ENCODE results near the gene ACOX1. TPM values are rescaled to one million over a fixed set of nuclear protein-coding genes. Genes with fewer than 3 reads are reported as not detected.

Gene ACOX1
- total RNA-seq, 1 donor from 2014 or later: 36.1 TPM

DNA sequence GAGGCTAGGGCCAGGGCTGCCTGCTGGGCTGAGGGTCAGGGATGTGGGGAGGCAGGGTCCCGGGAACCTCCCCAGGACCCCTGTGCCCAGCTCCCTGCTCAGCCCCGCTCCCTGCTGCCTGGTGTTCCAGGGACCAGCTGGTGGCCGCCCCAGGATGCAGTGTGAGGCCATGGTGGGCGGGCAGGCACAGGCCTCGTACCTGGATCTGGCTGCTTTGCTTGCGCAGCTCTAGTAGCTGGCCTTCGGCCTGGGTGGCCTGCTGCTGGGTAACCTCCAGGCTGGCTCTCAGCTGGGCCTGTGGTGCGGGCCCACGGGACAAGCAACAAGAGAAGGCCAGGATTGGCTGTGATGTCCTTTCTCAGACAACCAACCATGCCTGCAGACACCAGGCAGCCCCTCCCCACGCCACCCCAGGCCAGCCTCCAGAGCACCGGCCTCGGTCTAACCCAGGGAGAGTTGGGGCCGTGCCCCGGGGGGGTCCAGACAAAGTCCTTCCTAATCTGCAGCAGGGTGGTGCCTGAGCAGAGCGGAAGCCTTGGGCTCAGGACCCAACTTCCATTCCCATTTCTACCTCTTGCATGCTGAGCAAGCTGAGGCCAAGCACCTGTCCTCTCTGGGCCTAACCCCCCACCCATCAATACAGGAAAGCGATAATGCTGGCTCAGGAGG lies 86.3 kb downstream of the ACOX1 start:
- TF ChIP-seq, protein P1, sequence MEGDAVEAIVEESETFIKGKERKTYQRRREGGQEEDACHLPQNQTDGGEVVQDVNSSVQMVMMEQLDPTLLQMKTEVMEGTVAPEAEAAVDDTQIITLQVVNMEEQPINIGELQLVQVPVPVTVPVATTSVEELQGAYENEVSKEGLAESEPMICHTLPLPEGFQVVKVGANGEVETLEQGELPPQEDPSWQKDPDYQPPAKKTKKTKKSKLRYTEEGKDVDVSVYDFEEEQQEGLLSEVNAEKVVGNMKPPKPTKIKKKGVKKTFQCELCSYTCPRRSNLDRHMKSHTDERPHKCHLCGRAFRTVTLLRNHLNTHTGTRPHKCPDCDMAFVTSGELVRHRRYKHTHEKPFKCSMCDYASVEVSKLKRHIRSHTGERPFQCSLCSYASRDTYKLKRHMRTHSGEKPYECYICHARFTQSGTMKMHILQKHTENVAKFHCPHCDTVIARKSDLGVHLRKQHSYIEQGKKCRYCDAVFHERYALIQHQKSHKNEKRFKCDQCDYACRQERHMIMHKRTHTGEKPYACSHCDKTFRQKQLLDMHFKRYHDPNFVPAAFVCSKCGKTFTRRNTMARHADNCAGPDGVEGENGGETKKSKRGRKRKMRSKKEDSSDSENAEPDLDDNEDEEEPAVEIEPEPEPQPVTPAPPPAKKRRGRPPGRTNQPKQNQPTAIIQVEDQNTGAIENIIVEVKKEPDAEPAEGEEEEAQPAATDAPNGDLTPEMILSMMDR (IDR thresholded peaks at IDR 0.05; ENCODE audit: unreplicated experiment): no peak
- Mint-ChIP-seq H3K9me3 (ENCODE audit: unreplicated experiment) (no peaks in the 10 kb centered on the region), H3K27ac (ENCODE audit: unreplicated experiment) (no peak overlapping the region), H3K36me3 (ENCODE audit: low read depth, unreplicated experiment) (peaks cover 12% of the 10 kb centered on the region), H3K4me1 (ENCODE audit: unreplicated experiment) (peaks cover 21% of the 10 kb centered on the region), H3K4me3 (ENCODE audit: unreplicated experiment) (no peak overlapping the region), H3K27me3 (ENCODE audit: unreplicated experiment) (peaks cover 15% of the 10 kb centered on the region)
- no peak for DNase-seq (ENCODE audit: low spot score)

DNA sequence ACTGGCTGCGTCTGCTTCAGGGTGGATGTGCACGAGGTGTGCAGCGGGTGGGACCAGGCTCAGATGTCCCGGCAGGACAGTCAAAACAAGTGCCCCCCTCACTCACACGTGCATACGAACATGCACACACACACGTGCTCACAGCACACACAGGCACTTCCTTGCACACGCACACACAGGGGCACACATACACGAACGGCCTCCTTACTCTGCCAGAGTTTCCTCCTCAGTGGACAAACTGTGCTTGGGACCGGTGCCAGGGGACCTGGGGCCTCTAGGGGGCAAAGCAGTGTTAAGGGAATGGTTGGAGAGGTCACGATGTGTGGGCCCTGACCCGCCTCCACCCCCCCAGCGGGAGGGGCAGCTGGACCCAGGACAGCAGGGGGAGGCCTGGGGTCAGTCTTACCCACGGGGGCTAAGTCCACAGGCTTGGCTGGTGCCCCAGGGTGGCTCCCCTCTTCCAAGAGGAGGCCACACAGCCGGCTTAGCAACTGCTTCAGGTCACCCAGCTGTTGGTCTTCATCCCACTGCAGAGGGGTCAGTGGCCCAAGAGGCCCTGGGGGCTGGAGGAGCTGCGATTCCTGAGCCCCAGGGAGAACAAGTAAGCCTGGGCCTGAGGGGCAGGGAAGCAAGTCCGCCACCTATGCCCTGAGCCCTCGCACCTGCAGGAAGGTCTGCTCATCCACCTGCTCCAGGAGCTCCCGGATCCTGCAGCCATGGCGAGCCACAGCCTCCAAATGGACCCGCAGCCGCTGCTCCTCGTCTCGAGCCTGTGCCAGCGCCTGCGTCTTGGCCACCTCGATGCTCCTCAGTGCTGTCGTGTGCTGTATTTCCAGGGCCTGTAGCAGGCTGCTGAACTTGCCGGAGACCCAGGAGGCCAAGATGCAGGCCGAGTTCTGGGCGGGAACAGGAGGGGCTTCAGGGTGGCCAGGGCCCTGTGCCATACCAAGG lies 87.1 kb downstream of the ACOX1 start:
- Mint-ChIP-seq H3K9me3 (ENCODE audit: unreplicated experiment) (no peaks in the 10 kb centered on the region), H3K27ac (ENCODE audit: unreplicated experiment) (no peak overlapping the region), H3K27me3 (ENCODE audit: unreplicated experiment) (peaks cover 10% of the 10 kb centered on the region), H3K4me3 (ENCODE audit: unreplicated experiment) (no peak overlapping the region), H3K36me3 (ENCODE audit: low read depth, unreplicated experiment) (peaks cover 12% of the 10 kb centered on the region), H3K4me1 (ENCODE audit: unreplicated experiment) (peaks cover 16% of the 10 kb centered on the region)
- DNase-seq (ENCODE audit: low spot score): no peak
- TF ChIP-seq, protein P1 (IDR thresholded peaks at IDR 0.05; ENCODE audit: unreplicated experiment): no peak

Other genes starting within 250 kb of the ACOX1 start
- 18.0 TPM for gene GALK1, start 214.0 kb downstream of the ACOX1 start, total RNA-seq (ENCODE audit: unreplicated experiment)
- 28.8 TPM for gene UNK, start 194.4 kb downstream of the ACOX1 start, total RNA-seq (ENCODE audit: unreplicated experiment)
- gene UNC13D, start 134.8 kb downstream of the ACOX1 start, total RNA-seq (ENCODE audit: unreplicated experiment): 11.5 TPM
- 69.6 TPM for gene WBP2, start 123.8 kb downstream of the ACOX1 start, total RNA-seq (ENCODE audit: unreplicated experiment)
- gene TRIM47, start 100.6 kb downstream of the ACOX1 start, total RNA-seq (ENCODE audit: unreplicated experiment): 4.4 TPM
- 14.1 TPM for gene TRIM65, start 82.2 kb downstream of the ACOX1 start, total RNA-seq (ENCODE audit: unreplicated experiment)
- gene MRPL38, start 74.3 kb downstream of the ACOX1 start, total RNA-seq (ENCODE audit: unreplicated experiment): 78.2 TPM
- gene FBF1, start 38.1 kb downstream of the ACOX1 start, total RNA-seq (ENCODE audit: unreplicated experiment): 7.8 TPM
- gene TEN1, start 74 bp upstream of the ACOX1 start, total RNA-seq (ENCODE audit: unreplicated experiment): 22.6 TPM
- 8.4 TPM for gene CDK3, start 21.7 kb upstream of the ACOX1 start, total RNA-seq (ENCODE audit: unreplicated experiment)
- not detected for gene EVPL, start 48.1 kb upstream of the ACOX1 start, total RNA-seq (ENCODE audit: unreplicated experiment)
- 62.6 TPM for gene SRP68, start 93.4 kb upstream of the ACOX1 start, total RNA-seq (ENCODE audit: unreplicated experiment)
- not detected for gene GALR2, start 95.6 kb upstream of the ACOX1 start, total RNA-seq (ENCODE audit: unreplicated experiment)
- not detected for gene ZACN, start 100.0 kb upstream of the ACOX1 start, total RNA-seq (ENCODE audit: unreplicated experiment)
- gene EXOC7, start 124.6 kb upstream of the ACOX1 start, total RNA-seq (ENCODE audit: unreplicated experiment): 183 TPM
- gene FOXJ1, start 162.1 kb upstream of the ACOX1 start, total RNA-seq (ENCODE audit: unreplicated experiment): 2.1 TPM

All from endothelial cell (in vitro differentiated cells).